Measurements from ENCODE around the gene ASPHD2. TPM values are rescaled to one million over a fixed set of nuclear protein-coding genes. Genes with fewer than 3 reads are reported as not detected.

Gene ASPHD2
- total RNA-seq, 8 experiments from 2014 or later, result 1.9 to 14.4 (median 6.2) TPM

- WGBS, 10 experiments, result 15 to 100% (median 38%) methylated on average over 1 to 3 of the region's 3 CpGs; no CpG with 5 or more reads in 3 of the 10 experiments
- Histone ChIP-seq H3K27ac (no peak overlapping the region), H3K4me3 (no peak overlapping the region), H3K4me1 (replicated peaks in 1 of 2) (peaks cover 2 to 17% of the 10 kb centered on the region in 2 donors)
- in situ Hi-C loops (cut with MboI; ENCODE audit: low pct_unique_long_range_greater_than_20kb in 2 of 9, low sequenced_read_pairs in 9 of 9, unreplicated experiment in 9 of 9), result no loop called here
- no peak for ATAC-seq (replicated peaks in 6 of 8)
Observed at GRCh38 chr22:26439559-26439958, 10.5 kb downstream of the ASPHD2 start.

- Histone ChIP-seq H3K27ac (no peak overlapping the region), H3K4me1 (replicated peaks in 1 of 2) (peaks cover 2 to 19% of the 10 kb centered on the region in 2 donors), H3K4me3 (no peak overlapping the region)
- in situ Hi-C loops (cut with MboI; ENCODE audit: low pct_unique_long_range_greater_than_20kb in 2 of 9, low sequenced_read_pairs in 9 of 9, unreplicated experiment in 9 of 9), result no loop called here
- 80 to 100% (median 93%) methylated on average over 1 to 4 of the region's 4 CpGs; no CpG with 5 or more reads in 5 of the 10 experiments for WGBS, 10 experiments
- ATAC-seq (replicated peaks in 6 of 8), result no peak
Observed at GRCh38 chr22:26442086-26442756, 13.2 kb downstream of the ASPHD2 start.

DNA sequence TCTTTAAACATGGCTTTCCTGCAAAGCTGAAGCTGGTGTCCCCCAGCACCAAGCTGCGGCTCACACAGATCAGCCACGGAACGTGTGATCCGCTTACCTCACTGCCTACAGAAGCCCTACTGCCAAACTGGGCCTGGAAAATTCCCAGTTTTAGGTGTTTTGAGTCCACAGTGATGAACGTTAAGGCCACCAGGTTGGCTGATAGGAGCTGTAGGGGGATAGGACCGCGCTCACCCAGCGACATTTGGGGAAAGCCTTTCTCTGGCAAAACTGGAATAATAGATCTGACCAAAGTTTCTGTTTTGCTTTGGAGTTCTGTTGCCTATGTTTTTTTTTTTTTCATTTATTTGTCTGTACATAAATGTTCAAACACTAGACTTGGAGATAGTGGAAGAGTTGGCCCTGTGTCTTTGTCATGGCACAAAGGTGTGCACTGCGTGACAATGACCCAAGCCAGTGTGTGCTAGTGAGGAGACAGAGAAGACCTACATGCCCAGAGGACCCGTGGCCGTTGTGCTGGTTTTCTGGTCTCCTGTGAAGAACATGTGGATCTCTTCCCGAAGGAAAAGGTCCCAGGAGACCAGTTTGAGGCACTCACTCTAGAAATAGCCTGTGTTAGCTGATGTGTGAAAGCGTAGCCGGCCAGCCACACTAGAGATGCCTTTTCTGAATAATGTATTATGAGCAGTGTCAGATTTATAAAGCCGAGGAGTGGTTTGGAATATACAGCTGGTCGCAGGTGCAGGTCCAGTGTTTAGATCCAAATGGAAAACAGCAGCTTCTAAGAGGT is 15.0 kb downstream of the ASPHD2 start:
- Histone ChIP-seq H3K27ac (no peak overlapping the region), H3K4me3 (no peak overlapping the region), H3K4me1 (replicated peaks in 1 of 2) (peaks cover 0 to 9% of the 10 kb centered on the region in 2 donors)
- ATAC-seq (replicated peaks in 6 of 8), result peak in 3 of 8 experiments; percentile 63 to 75 (median 66)
- 56 to 100% (median 82%) methylated on average over 1 to 14 of the region's 16 CpGs; no CpG with 5 or more reads in 2 of the 10 experiments for WGBS, 10 experiments
- in situ Hi-C loops (cut with MboI; ENCODE audit: low pct_unique_long_range_greater_than_20kb in 2 of 9, low sequenced_read_pairs in 9 of 9, unreplicated experiment in 9 of 9), result no loop called here

- 65 to 100% (median 90%) methylated on average over 2 to 7 of the region's 8 CpGs; no CpG with 5 or more reads in 3 of the 10 experiments for WGBS, 10 experiments
- in situ Hi-C loops (cut with MboI; ENCODE audit: low pct_unique_long_range_greater_than_20kb in 2 of 9, low sequenced_read_pairs in 9 of 9, unreplicated experiment in 9 of 9), result no loop called here
- no peak overlapping the region for H3K27ac ChIP-seq
Observed at GRCh38 chr22:26444777-26445176, 15.7 kb downstream of the ASPHD2 start.

DNA sequence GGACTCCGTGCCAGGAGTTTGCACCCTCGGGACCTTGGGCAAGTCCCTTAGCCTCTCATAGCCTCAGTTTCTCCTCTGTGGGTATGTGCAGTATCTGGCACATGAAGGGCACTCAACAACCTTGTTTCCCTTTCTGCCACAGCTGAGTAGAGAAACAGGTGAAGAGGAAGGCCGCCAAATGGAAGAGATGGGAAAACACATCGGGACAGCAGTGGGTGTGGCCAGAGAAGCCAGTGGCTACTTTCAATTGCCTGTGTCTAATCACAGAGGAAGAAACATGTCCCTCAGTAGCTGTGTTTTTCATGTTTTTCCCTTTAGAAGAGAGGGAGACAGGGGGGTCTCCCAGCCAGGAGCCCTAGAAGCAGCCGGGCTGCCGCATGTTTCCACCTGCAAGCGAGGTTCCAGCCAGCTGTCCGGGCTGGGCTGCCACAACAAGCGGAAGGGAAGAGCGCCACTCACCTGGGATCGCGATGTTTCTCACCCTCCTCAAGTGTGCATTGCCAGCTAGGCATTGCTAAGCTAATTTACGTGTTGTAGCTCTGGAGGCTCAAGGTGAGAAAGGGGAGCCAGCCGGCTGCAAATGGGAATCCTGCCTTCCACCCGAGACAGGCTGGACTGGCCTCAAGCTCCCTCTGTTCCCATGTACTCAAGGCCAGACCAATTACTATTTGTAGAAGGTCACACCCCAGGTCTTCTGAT is 16.7 kb downstream of the ASPHD2 start:
- WGBS, 10 experiments, result 55 to 100% (median 90%) methylated on average over 1 to 8 of the region's 15 CpGs; no CpG with 5 or more reads in 1 of the 10 experiments
- in situ Hi-C loops (cut with MboI; ENCODE audit: low pct_unique_long_range_greater_than_20kb in 2 of 9, low sequenced_read_pairs in 9 of 9, unreplicated experiment in 9 of 9), result no loop called here
- peaks cover 0 to 9% of the 10 kb centered on the region in 2 donors for H3K4me1 ChIP-seq (replicated peaks in 1 of 2)

More at GRCh38 chr22:26444777-26445176, 15.7 kb downstream of the ASPHD2 start:
- peaks cover 0 to 9% of the 10 kb centered on the region in 2 donors for H3K4me1 ChIP-seq (replicated peaks in 1 of 2)
- no peak for ATAC-seq (replicated peaks in 6 of 8)
- no peak overlapping the region for H3K4me3 ChIP-seq

GRCh38 chr22:26446808-26447515 is 17.9 kb downstream of the ASPHD2 start:
- no peak overlapping the region for H3K4me3 ChIP-seq
- H3K4me1 ChIP-seq (replicated peaks in 1 of 2), result peaks cover 0 to 9% of the 10 kb centered on the region in 2 donors
- H3K27ac ChIP-seq, result no peak overlapping the region
- in situ Hi-C loops (cut with MboI; ENCODE audit: low pct_unique_long_range_greater_than_20kb in 2 of 9, low sequenced_read_pairs in 9 of 9, unreplicated experiment in 9 of 9), result no loop called here
- WGBS, 10 experiments, result 84 to 100% (median 94%) methylated on average over 1 to 13 of the region's 17 CpGs; no CpG with 5 or more reads in 3 of the 10 experiments
- no peak for ATAC-seq (replicated peaks in 6 of 8)

More for the DNA sequence above, 16.7 kb downstream of the ASPHD2 start:
- H3K27ac ChIP-seq, result no peak overlapping the region
- no peak for ATAC-seq (replicated peaks in 6 of 8)
- no peak overlapping the region for H3K4me3 ChIP-seq

- no peak overlapping the region for H3K27ac ChIP-seq
- no peak for ATAC-seq (replicated peaks in 6 of 8)
- no peak overlapping the region for H3K4me3 ChIP-seq
- in situ Hi-C loops (cut with MboI; ENCODE audit: low pct_unique_long_range_greater_than_20kb in 2 of 9, low sequenced_read_pairs in 9 of 9, unreplicated experiment in 9 of 9), result no loop called here
- WGBS, 10 experiments, result 21 to 89% (median 72%) methylated on average over 3 to 10 of the region's 15 CpGs; no CpG with 5 or more reads in 2 of the 10 experiments
- H3K4me1 ChIP-seq (replicated peaks in 1 of 2), result peaks cover 0 to 9% of the 10 kb centered on the region in 2 donors
Observed at GRCh38 chr22:26447584-26448329, 18.7 kb downstream of the ASPHD2 start.

- ATAC-seq (replicated peaks in 6 of 8), result no peak
- Histone ChIP-seq H3K4me1 (replicated peaks in 1 of 2) (peaks cover 0 to 9% of the 10 kb centered on the region in 2 donors), H3K27ac (no peak overlapping the region), H3K4me3 (no peak overlapping the region)
- 57 to 94% (median 84%) methylated on average over 1 to 4 of the region's 5 CpGs; no CpG with 5 or more reads in 3 of the 10 experiments for WGBS, 10 experiments
- in situ Hi-C loops (cut with MboI; ENCODE audit: low pct_unique_long_range_greater_than_20kb in 2 of 9, low sequenced_read_pairs in 9 of 9, unreplicated experiment in 9 of 9), result no loop called here
Observed at GRCh38 chr22:26448334-26448733, 19.3 kb downstream of the ASPHD2 start.

GRCh38 chr22:26448941-26449340 is 19.9 kb downstream of the ASPHD2 start:
- in situ Hi-C loops (cut with MboI; ENCODE audit: low pct_unique_long_range_greater_than_20kb in 2 of 9, low sequenced_read_pairs in 9 of 9, unreplicated experiment in 9 of 9), result no loop called here
- ATAC-seq (replicated peaks in 6 of 8), result no peak
- Histone ChIP-seq H3K4me1 (replicated peaks in 1 of 2) (peaks cover 0 to 9% of the 10 kb centered on the region in 2 donors), H3K27ac (no peak overlapping the region), H3K4me3 (no peak overlapping the region)
- 55 to 100% (median 88%) methylated on average over 1 to 4 of the region's 6 CpGs; no CpG with 5 or more reads in 6 of the 10 experiments for WGBS, 10 experiments

DNA sequence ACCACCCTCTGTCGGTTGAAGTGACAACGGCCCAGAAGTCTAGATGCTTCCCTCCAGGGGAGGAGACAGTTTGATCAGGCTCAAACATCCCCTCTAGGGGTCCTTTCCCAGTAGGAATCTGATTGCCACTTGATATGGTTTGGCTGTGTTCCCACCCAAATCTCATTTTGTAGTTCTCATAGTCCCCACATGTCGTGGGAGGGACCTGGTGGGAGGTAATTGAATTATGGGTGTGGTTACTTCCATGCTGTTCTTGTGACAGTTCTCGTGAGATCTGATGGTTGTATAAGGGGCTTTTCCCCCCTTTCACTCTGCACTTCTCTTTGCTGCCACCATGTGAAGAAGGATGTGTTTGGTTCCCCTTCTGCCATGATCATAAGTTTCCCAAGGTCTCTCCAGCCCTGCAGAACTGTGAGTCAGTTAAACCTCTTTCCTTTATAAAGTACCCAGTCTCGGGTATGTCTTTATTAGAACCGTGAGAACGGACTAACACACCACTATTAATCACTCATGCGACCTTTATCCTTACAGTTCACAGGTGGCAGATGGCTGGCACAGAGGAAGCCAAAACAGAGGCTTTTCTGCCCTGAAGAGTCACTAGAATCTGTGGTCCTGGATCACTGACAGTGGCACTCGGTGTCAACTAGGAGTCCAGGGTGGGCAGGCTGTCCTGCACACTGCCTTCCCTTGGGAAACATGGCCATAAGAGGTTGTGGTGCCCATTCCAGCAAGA is 21.6 kb downstream of the ASPHD2 start:
- in situ Hi-C loops (cut with MboI; ENCODE audit: low pct_unique_long_range_greater_than_20kb in 2 of 9, low sequenced_read_pairs in 9 of 9, unreplicated experiment in 9 of 9), result loop anchor here in 3 of 9 experiments (25.0 kb wide), 1 partner anchor 88 kb away; no protein-coding TSS in a partner anchor
- no peak overlapping the region for H3K4me3 ChIP-seq
- no peak for ATAC-seq (replicated peaks in 6 of 8)

DNA sequence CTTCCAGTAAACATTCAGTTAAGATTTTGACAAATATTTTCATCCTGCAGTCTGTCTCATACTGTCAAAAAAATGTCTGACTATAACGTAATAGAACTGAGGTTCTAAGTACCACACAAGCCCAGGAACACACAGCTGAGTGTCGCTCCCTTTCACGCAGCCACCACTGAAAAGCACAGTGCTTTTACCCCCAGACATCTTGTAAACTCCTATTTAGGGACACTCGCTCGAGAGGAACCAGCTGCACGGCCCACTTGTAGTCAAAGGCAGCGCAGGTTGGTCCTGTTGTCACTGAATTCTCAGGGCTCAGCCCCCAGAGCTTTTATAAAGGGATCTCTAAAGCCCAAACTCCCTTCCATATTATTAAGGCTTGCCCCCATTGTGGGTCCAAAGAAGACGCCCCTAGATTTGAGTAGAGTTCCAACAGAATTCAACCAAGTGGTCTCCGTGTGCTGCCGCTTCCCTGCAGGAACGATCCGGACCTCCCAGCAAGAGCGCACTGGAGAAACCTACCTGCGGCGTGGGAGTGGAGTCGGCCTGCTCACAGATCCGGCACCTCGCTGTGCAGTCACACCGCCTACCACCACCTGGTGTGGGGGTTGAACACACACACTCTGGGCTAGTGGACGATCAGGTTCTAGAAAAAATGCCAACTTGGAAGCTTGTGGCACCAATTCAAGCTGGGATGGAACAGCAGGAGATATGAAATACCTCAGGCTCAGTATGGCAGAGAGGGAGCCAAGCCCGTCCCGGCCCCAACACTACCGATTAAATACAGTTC is 23.4 kb downstream of the ASPHD2 start:
- ATAC-seq (replicated peaks in 6 of 8), result no peak
- no peak overlapping the region for H3K27ac ChIP-seq
- no peak overlapping the region for H3K4me3 ChIP-seq
- in situ Hi-C loops (cut with MboI; ENCODE audit: low pct_unique_long_range_greater_than_20kb in 2 of 9, low sequenced_read_pairs in 9 of 9, unreplicated experiment in 9 of 9), result loop anchor here in 3 of 9 experiments (25.0 kb wide), 1 partner anchor 90 kb away; no protein-coding TSS in a partner anchor
- no peaks in the 10 kb centered on the region for H3K4me1 ChIP-seq (replicated peaks in 1 of 2)
- WGBS, 10 experiments, result 89 to 100% (median 98%) methylated on average over 1 to 10 of the region's 23 CpGs; no CpG with 5 or more reads in 2 of the 10 experiments

More for the DNA sequence above, 21.6 kb downstream of the ASPHD2 start:
- Histone ChIP-seq H3K27ac (no peak overlapping the region), H3K4me1 (replicated peaks in 1 of 2) (no peaks in the 10 kb centered on the region)
- 47 to 100% (median 89%) methylated on average over 3 to 5 of the region's 9 CpGs; no CpG with 5 or more reads in 3 of the 10 experiments for WGBS, 10 experiments
